ENCODE results near the gene ANKRD52. TPM values are rescaled to one million over a fixed set of nuclear protein-coding genes. Genes with fewer than 3 reads are reported as not detected.
A peak's percentile ranks its signal among the peaks of the same experiment; 100 is the strongest.

ANKRD52 gene
- total RNA-seq, 1 donor from 2014 or later, result 10.1 TPM

DNA sequence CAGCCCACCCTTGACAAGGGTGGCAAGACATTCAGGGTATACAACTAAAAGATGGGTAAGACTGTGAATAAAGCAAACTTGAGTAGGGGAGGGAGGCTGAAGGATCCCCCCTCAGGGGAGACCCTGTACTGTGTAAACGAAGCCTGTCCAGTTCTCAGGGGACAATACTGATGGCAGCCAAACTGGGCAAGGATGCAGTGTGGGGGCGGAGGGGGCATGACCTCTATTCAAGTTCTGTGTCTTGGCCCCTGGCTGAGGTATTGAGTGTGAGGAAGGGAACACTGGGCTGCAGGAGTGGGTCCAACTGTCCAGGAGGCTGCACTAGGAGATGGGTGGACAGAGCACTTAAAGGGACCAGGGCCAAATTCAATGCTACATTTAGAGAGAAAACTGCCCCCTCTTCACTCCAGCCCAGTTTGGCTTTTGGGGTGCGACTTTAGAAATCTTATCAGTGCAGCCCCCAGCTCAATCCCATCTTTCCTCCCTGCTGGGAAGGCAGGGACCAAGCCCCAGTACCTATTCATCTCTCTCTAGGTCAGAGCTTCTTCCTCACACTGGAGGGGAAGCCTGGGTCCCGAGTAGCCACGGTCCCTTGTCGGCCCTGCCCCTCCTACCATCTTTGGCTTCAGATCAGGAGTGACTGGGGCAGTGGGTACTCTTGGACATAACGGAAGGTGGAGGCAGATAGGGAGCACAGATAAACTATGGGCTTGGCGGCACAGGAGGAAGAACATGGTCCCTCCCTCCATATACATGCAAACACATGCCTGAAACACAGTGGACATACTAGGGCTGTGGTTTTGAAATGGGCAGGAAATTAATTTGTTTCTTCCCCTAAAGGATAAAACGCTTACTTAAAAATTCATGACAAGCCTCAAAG, 16.5 kb downstream of the ANKRD52 start:
- DNase-seq (ENCODE audit: low read depth in 2 of 2), result no peak

DNA sequence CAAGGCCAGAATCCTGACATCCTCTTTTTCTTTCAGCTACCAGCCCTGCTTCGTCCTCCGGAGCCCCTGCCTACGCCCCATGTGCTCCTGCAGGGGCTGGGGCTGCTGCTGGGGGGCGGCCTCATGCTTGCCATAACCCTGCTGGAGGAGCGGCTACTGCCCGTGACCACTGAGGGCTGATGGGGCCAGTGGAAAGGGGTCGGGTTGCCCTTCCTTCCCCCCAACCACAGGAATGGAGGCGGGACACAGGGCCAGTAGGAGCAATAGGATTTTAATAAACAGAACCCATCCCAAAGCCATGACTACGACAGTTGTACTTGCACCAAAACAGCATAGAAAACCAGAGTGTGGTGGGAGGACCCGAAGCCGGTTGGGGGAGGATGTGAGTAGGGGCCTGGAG, 20.6 kb downstream of the ANKRD52 start:
- no peak for DNase-seq (ENCODE audit: low read depth in 2 of 2)

GRCh38 chr12:56236985-56237384, 21.2 kb downstream of the ANKRD52 start:
- DNase-seq (ENCODE audit: low read depth in 2 of 2), result no peak

DNA sequence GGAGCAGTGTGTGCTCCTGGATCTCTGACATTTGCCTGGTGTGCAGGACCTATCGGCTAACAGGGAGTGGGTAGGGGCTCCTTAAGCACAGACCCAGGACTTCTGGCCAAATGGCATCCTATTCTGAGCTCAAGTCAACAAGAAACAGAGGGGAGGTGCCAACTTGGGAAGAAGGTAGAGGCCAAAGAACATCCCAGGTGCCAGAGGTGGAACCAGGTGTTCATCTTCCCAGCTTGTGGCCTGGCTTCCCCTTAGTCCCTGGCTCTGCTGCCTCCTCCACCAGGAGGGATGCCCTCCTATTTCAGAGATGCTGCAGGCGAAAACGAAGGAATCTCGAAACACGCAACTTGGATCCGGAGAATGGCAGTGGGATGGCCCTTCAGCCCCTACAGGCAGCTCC, 22.1 kb downstream of the ANKRD52 start:
- no peak for DNase-seq (ENCODE audit: low read depth in 2 of 2)

DNA sequence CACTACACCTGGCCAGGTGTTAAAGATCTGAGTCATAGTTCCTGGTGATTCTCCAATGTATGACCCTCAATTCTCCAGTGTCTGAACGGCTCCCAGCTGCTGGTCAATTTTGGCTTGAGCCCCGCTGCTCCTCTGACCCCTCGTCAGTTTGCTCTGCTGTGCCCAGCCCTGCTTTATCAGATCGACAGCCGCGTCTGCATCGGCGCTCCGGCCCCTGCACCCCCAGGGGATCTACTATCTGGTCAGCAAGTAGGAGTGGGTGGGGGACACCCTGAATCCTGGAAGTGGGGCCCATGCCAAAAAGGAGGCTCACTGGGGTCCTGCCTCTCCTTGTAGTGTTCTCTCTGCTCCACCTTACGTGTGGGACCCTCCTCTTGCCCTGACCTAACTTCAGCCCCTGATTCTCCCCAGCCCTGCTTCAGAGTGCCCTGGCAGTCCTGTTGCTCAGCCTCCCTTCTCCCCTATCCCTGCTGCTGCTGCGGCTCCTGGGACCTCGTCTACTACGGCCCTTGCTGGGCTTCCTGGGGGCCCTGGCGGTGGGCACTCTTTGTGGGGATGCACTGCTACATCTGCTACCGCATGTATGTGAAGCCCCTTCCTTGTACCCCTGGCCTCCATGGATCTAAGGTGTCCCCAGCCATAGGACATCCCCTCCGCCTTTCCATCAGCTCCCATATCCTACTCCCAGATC, 23.3 kb downstream of the ANKRD52 start:
- DNase-seq (ENCODE audit: low read depth in 2 of 2), result no peak

- no peak for DNase-seq (ENCODE audit: low read depth in 2 of 2)
Observed at GRCh38 chr12:56231184-56231582, 27.0 kb downstream of the ANKRD52 start.

DNA sequence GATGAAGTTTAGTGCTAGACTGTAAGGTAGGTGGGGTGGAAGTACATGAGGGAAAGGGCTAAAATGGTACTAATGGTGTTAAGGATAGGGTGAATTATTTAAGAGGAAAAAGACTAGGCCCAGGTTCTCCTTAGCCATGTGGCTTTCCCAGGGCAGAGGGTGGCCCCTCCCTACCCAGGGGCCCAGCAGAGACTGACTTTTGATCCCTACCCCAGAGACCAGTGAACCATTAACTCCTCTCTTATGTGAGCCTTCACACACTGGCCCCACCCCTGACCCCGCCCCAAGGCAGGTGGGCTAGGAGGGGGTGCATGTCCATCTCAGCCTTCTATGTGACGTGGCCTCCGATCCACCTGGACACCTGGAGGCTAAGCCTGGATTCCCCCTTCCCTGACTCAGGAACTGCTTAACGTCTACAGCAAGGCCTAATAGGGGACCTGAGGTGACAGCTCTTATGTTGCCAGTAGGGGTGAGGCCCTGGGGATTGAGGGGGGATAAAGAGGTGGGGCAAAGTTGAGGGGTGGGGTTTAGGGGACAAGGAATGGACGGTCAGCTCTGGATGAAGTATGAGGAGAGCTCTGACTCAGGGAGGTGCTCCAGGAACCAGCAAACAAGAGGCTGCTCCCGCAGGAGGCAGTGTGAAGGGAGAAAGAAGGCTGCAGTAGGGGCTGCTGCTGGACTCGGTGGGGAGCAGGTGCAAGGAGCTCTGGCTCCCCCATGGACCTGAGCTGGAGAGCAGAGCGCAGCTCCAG, 27.6 kb downstream of the ANKRD52 start:
- DNase-seq (ENCODE audit: low read depth in 2 of 2), result no peak

- no peak for DNase-seq (ENCODE audit: low read depth in 2 of 2)
Observed at GRCh38 chr12:56229916-56230431, 28.2 kb downstream of the ANKRD52 start, which contains the start of gene SLC39A5. SLC39A5 (plus strand) TSS chr12:56230051; CDS start chr12:56231275, 1,224 bp downstream.

DNA sequence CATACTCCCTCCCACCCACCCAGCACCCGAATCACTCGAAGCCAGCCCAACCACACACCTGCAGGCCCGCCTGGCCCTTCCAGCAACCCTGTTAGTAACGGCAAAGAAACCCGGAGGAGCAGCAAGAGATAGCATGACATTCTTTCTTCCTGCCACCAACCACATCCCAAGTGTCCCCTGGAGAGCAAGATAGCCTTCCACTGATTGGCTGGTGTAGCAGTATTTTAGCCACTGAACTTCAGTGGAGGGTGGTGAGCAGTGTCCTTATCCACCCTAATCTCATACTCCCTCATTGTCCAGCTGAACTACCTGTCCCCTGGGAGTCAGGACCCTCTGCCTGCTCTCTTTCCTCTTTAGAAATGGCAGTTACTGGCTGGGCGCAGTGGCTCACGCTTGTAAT, 29.1 kb downstream of the ANKRD52 start:
- no peak for DNase-seq (ENCODE audit: low read depth in 2 of 2)

DNA sequence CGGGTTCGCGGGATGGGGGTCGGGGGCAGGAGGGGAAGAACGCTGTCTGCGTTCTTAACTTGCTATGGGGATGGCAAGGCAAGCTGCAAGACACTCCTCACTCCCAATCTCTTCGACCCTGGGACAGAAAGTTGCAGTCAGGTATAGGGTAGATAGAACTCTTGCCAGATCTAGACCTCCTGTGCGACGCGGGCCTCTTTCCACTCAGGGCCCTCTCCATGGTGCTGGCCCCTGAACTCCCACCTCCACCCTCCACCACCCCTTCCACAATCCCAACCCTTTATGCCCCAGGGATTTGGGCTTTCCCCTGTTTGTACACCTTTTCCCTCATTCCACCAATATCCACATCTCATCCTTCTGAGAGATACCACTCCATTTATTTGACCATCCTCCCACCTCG, 33.2 kb downstream of the ANKRD52 start:
- no peak for DNase-seq (ENCODE audit: low read depth in 2 of 2)

GRCh38 chr12:56224102-56224701, 34.0 kb downstream of the ANKRD52 start, which contains the start of gene NABP2:
NABP2 (plus strand) TSS chr12:56224342; CDS start chr12:56224857, 515 bp downstream.
- DNase-seq (ENCODE audit: low read depth in 2 of 2), result peak; percentile 79 to 97

- no peak for DNase-seq (ENCODE audit: low read depth in 2 of 2)
Observed at GRCh38 chr12:56223571-56224101, 34.5 kb downstream of the ANKRD52 start.

GRCh38 chr12:56222531-56222895, 35.7 kb downstream of the ANKRD52 start:
- DNase-seq (ENCODE audit: low read depth in 2 of 2), result no peak

GRCh38 chr12:56221757-56222530, 36.2 kb downstream of the ANKRD52 start, which contains the start of gene RNF41:
RNF41 (minus strand) TSS chr12:56221922; CDS start chr12:56214047, 7,875 bp downstream.
- DNase-seq (ENCODE audit: low read depth in 2 of 2), result peak; percentile 86 to 97

GRCh38 chr12:56221232-56221756, 36.9 kb downstream of the ANKRD52 start:
- DNase-seq (ENCODE audit: low read depth in 2 of 2), result peak in 1 of 2 donors; percentile 45

DNA sequence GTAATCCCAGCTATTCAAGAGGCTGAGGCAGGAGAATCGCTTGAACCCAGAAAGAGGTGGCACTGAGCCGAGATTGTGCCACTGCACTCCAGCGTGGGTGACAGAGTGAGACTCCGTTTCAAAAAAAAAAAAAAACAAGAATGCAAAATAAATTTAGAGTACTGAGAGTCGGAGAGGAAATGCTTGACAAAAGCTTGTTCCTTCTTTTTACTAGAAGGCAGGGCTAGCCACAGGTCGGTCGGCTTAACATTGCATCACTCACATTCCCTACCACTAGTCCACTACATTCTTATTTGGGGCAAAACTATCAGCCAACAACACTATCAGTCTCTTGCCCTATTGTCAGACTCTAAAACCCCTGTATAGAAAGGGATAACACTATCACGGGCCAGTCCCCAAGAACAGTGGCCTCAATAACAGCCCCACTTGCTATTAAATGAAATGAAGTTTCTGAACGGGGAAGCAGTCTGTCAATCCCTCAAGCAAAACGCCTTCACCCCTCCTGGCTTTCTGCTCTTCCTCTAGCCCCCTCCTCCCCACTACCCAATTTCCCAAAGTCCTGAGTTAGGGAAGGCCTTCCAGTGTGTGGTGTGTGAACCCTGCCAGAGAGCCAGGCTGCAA, 37.5 kb downstream of the ANKRD52 start:
- DNase-seq (ENCODE audit: low read depth in 2 of 2), result peak in 1 of 2 donors; percentile 29

- DNase-seq (ENCODE audit: low read depth in 2 of 2), result no peak
Observed at GRCh38 chr12:56219840-56220239, 38.3 kb downstream of the ANKRD52 start.

DNA sequence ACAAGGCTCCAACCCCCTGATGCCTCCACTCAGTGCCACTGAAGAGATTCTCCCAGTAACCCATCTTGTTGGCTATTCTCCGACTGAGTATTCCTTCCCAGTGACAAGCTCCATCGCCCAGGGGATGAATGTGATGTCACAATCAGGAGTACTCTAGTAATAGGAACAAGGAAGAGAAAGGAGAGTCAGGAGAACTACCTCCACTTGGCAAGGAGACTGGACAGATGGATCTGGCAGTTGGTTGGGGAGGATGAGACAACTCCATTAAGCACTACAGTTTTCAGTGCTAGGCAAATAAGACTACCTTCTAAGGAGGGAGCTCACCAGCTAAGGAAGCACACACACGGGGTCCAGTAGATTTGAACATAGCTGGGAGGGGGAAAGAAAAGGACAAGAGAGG, 41.7 kb downstream of the ANKRD52 start:
- DNase-seq (ENCODE audit: low read depth in 2 of 2), result no peak

DNA sequence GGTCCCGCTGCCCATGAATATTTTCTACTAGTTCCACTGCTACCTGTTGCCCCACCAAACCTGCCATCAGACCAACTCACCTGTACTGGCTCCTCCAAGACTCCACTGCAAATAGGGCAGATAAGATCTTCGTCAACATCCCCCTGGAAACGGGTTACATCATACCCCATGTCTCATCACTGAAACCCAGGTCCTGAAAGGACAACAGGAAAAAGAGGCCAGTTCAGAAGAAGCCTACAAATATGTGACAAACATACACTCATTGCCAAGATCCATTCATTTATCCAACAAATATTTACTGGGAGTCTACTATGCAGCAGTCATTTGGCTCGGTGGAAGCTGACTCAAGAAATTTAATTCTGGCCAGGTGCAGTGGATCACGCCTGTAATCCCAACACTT, 44.3 kb downstream of the ANKRD52 start:
- DNase-seq (ENCODE audit: low read depth in 2 of 2), result no peak
